ENCODE data around the gene MEX3A. TPM values are rescaled to one million over a fixed set of nuclear protein-coding genes. Genes with fewer than 3 reads are reported as not detected.
A peak's percentile ranks its signal among the peaks of the same experiment; 100 is the strongest.

MEX3A gene
- total and polyA plus RNA-seq, 4 donors = 0.26 to 8.1 (median 1.1) TPM

- H3K4me3 ChIP-seq = no peak overlapping the region
- no peak for TF ChIP-seq CTCF (IDR thresholded peaks at IDR 0.05; ENCODE audit: control extremely low read depth, extremely low read depth)
- 55 to 63% methylated on average over 6 of the region's 6 CpGs for WGBS, 2 donors
- H3K27me3 ChIP-seq (ENCODE audit: control insufficient read depth in 3 of 3, insufficient read depth in 3 of 3, low read length in 2 of 3) = no peaks in the 10 kb centered on the region
- DNase-seq = no peak
- peak overlapping the region in 1 of 2 donors; percentile 66 for H3K27ac ChIP-seq (ENCODE audit: low read depth in 1 of 2, low read length in 1 of 2)
- H3K36me3 ChIP-seq (ENCODE audit: control insufficient read depth in 4 of 4, insufficient read depth in 4 of 4, low read length in 4 of 4) = peaks cover 0 to 7% (median 1%) of the 10 kb centered on the region in 4 donors
- H3K9ac ChIP-seq (ENCODE audit: insufficient read depth in 1 of 2, low read length in 2 of 2) = no peak overlapping the region
- no peak for ATAC-seq (ENCODE audit: insufficient read depth, low FRiP score)
- H3K9me3 ChIP-seq (ENCODE audit: control insufficient read depth in 4 of 4, insufficient read depth in 3 of 4, low read length in 3 of 4) = no peaks in the 10 kb centered on the region
- H3K4me1 ChIP-seq (ENCODE audit: control insufficient read depth in 5 of 5, insufficient read depth in 5 of 5, low read length in 5 of 5) = no peaks in the 10 kb centered on the region
These were observed 49.3 kb downstream of the MEX3A start for GRCh38 chr1:156033011-156033410.

- no peaks in the 10 kb centered on the region for H3K9me3 ChIP-seq (ENCODE audit: control insufficient read depth in 4 of 4, insufficient read depth in 3 of 4, low read length in 3 of 4)
- no peaks in the 10 kb centered on the region for H3K36me3 ChIP-seq (ENCODE audit: control insufficient read depth in 4 of 4, insufficient read depth in 4 of 4, low read length in 4 of 4)
- WGBS, 2 donors = 89% methylated on average over 4 of the region's 4 CpGs
- H3K27me3 ChIP-seq (ENCODE audit: control insufficient read depth in 3 of 3, insufficient read depth in 3 of 3, low read length in 2 of 3) = no peaks in the 10 kb centered on the region
- no peak overlapping the region for H3K9ac ChIP-seq (ENCODE audit: insufficient read depth in 1 of 2, low read length in 2 of 2)
- no peak for ATAC-seq (ENCODE audit: insufficient read depth, low FRiP score)
- H3K4me1 ChIP-seq (ENCODE audit: control insufficient read depth in 5 of 5, insufficient read depth in 5 of 5, low read length in 5 of 5) = peaks cover 0 to 3% (median 0%) of the 10 kb centered on the region in 5 donors
- DNase-seq = no peak
- TF ChIP-seq CTCF (IDR thresholded peaks at IDR 0.05; ENCODE audit: control extremely low read depth, extremely low read depth) = no peak
- no peak overlapping the region for H3K4me3 ChIP-seq
- no peak overlapping the region for H3K27ac ChIP-seq (ENCODE audit: low read depth in 1 of 2, low read length in 1 of 2)
These were observed 55.7 kb downstream of the MEX3A start for GRCh38 chr1:156026588-156026987.

- peak overlapping the region in 1 of 2 donors; percentile 22 for H3K27ac ChIP-seq (ENCODE audit: low read depth in 1 of 2, low read length in 1 of 2)
- H3K4me1 ChIP-seq (ENCODE audit: control insufficient read depth in 5 of 5, insufficient read depth in 5 of 5, low read length in 5 of 5) = peaks cover 0 to 3% (median 0%) of the 10 kb centered on the region in 5 donors
- 9 to 11% methylated on average over 9 of the region's 9 CpGs for WGBS, 2 donors
- H3K27me3 ChIP-seq (ENCODE audit: control insufficient read depth in 3 of 3, insufficient read depth in 3 of 3, low read length in 2 of 3) = no peaks in the 10 kb centered on the region
- ATAC-seq (ENCODE audit: insufficient read depth, low FRiP score) (no peak), DNase-seq (peak; percentile 41 to 66 (median 58))
- H3K36me3 ChIP-seq (ENCODE audit: control insufficient read depth in 4 of 4, insufficient read depth in 4 of 4, low read length in 4 of 4) = no peaks in the 10 kb centered on the region
- TF ChIP-seq CTCF (IDR thresholded peaks at IDR 0.05; ENCODE audit: control extremely low read depth, extremely low read depth) = peak; percentile 38
- H3K9ac ChIP-seq (ENCODE audit: insufficient read depth in 1 of 2, low read length in 2 of 2) = no peak overlapping the region
- no peak overlapping the region for H3K4me3 ChIP-seq
- H3K9me3 ChIP-seq (ENCODE audit: control insufficient read depth in 4 of 4, insufficient read depth in 3 of 4, low read length in 3 of 4) = no peaks in the 10 kb centered on the region
These were observed 56.4 kb downstream of the MEX3A start for GRCh38 chr1:156025876-156026275.

GRCh38 chr1:156024801-156025200, 57.5 kb downstream of the MEX3A start:
- DNase-seq (no peak), ATAC-seq (ENCODE audit: insufficient read depth, low FRiP score) (no peak)
- Histone ChIP-seq H3K36me3 (ENCODE audit: control insufficient read depth in 4 of 4, insufficient read depth in 4 of 4, low read length in 4 of 4) (peaks cover 0 to 2% (median 0%) of the 10 kb centered on the region in 4 donors), H3K27ac (ENCODE audit: low read depth in 1 of 2, low read length in 1 of 2) (no peak overlapping the region), H3K27me3 (ENCODE audit: control insufficient read depth in 3 of 3, insufficient read depth in 3 of 3, low read length in 2 of 3) (no peaks in the 10 kb centered on the region), H3K9ac (ENCODE audit: insufficient read depth in 1 of 2, low read length in 2 of 2) (no peak overlapping the region), H3K4me1 (ENCODE audit: control insufficient read depth in 5 of 5, insufficient read depth in 5 of 5, low read length in 5 of 5) (peaks cover 2 to 5% (median 4%) of the 10 kb centered on the region in 5 donors), H3K4me3 (no peak overlapping the region), H3K9me3 (ENCODE audit: control insufficient read depth in 4 of 4, insufficient read depth in 3 of 4, low read length in 3 of 4) (no peaks in the 10 kb centered on the region)
- no peak for TF ChIP-seq CTCF (IDR thresholded peaks at IDR 0.05; ENCODE audit: control extremely low read depth, extremely low read depth)
- WGBS, 2 donors = 83 to 91% methylated on average over 5 of the region's 5 CpGs
